Limb (tissue), 2 donors: ENCODE results near the gene ZNF557.
"Not testable (repeated sequence)": the region's sequence is repeated elsewhere in the genome, so short reads cannot be mapped to it uniquely, and the experiment has no call there.

Source experiments
- DNase-seq, 2 donors: peaks; one replicate each; pipeline ENCODE4 v3.0.0-alpha.2; 2016; ENCODE audit errors: extremely low spot score in 2 of 2

ZNF557 gene

DNA sequence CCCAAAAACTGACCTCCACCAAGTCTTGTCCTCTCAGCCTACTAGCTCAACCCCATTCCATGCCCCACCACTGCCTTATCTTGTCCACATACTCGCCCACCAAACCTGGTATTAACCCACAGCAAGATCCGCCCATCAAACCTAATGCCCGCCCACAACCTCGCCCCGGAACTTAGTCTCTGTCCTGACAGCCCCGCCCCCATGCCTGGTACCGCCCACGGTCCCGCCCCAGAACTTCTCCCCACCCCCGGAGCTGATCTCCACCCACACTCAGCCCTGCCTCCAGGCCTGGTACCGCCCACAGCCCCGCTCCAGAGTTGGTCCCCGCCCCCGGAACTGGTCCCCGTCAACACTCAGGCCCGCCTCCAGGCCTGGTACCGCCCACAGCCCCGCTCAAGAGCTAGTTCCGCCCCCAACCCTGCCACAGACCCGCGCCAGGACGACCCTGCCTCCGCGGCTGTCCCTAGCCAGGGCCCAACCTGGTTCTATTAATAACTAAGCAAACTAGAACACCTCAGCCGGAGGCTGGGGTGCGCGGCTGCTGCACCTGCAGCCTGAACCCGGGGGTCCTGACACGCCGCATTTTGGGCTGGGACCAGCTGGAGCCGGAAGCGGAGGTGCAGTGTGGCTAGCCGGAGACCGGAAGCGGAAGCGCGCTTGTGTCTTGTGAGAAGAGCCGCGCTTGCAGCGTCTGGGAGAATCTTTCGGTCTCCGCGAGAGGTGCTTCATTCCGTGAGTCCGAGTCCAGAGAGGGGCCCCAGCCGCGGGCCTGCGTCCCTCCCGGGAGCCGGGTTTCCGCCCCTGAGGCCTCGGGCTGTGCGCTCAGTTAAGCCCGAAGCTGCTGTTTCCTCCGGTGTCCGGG lies at the start of gene ZNF557:
TSS of gene ZNF557 (plus strand) at position 662 of the 862 bp plus-strand sequence. CDS start 5,372 bp downstream, outside the sequence.
- peak; percentile 96 to 99 for DNase-seq

DNA sequence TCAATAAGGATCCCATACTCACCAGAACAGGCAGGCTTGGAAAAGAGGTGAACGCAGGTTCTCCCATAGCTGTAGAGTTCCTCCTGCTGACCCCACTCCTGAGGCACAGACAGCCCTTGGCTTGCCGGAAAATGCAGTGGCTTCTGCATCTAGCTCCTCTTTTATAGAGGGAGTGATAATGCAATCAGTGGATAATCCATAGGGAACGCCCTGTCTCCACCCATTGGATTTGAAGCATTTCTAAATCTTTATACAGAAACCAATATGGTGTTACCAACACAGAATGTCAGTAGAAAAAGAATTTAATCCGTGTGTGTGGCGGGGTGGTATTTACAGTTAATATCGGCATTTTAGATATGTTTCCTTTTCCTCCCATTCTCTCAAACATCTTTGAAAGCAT lies 48.2 kb upstream of the ZNF557 start, which contains the start of gene MBD3L2B:
TSS of gene MBD3L2B (minus strand) at position 101 of the 400 bp plus-strand sequence. CDS start at position 67, 34 bp downstream.
- DNase-seq, result not testable (repeated sequence)

DNA sequence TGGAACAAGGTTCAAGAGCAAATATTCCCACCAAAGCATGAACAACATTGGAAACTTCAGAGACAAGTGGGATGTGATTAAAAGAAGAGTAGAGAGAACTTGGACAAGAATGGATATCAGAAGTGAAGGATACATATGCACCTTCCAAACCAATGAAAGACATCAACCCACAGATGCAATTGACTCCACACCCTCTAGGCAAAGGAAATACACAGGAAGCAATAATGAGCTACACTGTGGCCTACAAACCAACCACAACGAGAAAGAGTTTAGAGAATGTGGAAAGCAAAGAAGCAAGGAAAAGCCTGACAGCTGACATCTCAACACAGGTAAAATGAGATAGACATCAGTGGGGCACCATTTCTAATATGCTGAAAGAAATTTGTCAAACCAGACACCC lies 40.7 kb upstream of the ZNF557 start:
- not testable (repeated sequence) for DNase-seq

DNA sequence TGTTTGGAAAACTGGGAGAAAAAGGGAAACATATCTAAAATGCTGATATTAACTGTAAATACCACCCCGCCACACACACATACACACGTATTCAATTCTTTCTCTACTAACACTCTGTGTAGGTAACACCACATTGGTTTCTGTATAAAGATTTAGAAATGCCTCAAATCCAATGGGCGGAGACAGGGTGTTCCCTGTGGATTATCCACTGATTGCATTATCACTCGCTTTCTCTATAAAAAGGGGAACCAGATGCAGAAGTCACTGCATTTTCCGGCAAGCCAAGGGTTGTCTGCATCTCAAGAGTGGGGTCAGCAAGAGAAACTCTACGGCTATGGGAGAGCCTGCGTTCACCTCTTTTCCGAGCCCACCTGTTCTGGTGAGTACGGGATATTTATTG lies 39.2 kb upstream of the ZNF557 start, which contains the start of gene MBD3L5:
TSS of gene MBD3L5 (plus strand) at position 301 of the 400 bp plus-strand sequence. CDS start at position 335, 34 bp downstream.
- not testable (repeated sequence) for DNase-seq

DNA sequence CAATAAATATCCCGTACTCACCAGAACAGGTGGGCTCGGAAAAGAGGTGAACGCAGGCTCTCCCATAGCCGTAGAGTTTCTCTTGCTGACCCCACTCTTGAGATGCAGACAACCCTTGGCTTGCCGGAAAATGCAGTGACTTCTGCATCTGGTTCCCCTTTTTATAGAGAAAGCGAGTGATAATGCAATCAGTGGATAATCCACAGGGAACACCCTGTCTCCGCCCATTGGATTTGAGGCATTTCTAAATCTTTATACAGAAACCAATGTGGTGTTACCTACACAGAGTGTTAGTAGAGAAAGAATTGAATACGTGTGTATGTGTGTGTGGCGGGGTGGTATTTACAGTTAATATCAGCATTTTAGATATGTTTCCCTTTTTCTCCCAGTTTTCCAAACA lies 29.4 kb upstream of the ZNF557 start, which contains the start of gene MBD3L4:
TSS of gene MBD3L4 (minus strand) at position 101 of the 400 bp plus-strand sequence. CDS start at position 66, 35 bp downstream.
- not testable (repeated sequence) for DNase-seq

DNA sequence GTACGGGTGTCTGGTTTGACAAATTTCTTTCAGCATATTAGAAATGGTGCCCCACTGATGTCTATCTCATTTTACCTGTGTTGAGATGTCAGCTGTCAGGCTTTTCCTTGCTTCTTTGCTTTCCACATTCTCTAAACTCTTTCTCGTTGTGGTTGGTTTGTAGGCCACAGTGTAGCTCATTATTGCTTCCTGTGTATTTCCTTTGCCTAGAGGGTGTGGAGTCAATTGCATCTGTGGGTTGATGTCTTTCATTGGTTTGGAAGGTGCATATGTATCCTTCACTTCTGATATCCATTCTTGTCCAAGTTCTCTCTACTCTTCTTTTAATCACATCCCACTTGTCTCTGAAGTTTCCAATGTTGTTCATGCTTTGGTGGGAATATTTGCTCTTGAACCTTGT lies 27.9 kb upstream of the ZNF557 start:
- DNase-seq, result not testable (repeated sequence)

DNA sequence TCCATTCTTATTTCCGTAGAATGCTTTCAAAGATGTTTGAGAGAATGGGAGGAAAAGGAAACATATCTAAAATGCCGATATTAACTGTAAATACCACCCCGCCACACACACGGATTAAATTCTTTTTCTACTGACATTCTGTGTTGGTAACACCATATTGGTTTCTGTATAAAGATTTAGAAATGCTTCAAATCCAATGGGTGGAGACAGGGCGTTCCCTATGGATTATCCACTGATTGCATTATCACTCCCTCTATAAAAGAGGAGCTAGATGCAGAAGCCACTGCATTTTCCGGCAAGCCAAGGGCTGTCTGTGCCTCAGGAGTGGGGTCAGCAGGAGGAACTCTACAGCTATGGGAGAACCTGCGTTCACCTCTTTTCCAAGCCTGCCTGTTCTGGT lies 20.5 kb upstream of the ZNF557 start, which contains the start of gene MBD3L2:
TSS of gene MBD3L2 (plus strand) at position 301 of the 400 bp plus-strand sequence. CDS start at position 354, 53 bp downstream.
- not testable (repeated sequence) for DNase-seq

DNA sequence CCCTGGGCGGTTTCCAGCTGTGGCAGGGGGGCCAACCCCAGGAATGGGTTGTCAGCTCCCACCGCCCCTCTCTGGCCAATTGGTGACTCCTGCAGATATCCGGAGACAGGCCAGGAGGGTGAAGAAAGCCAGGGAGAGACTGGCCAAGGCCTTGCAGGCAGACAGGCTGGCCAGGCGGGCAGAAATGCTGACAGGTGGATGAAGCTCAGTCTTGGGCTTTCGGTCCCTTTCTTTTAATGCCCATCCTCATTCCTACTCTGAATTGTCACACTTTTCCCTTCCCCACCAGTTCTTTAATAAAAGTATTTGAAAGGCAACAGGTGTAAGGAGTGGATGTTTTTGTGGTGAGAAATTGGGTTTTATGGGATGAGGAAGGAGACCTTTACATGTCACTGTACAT lies 18.1 kb upstream of the ZNF557 start:
- not testable (repeated sequence) for DNase-seq

DNA sequence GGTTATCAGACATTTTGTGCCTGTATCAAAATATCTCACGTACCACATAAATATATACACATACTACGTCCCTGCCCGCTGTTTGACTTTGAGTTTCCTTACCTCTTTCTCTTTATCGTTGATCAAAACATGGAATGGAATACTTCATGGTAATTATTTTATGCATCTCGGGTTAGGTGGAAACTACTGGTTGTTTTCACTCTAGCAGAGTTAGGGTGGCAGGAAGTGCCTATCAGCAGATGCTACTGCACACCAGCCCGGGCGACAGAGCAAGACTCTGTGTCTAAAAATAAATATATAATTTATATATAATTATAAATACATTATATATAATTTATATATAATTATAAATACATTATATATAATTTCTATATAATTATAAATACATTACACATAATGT lies 16.6 kb upstream of the ZNF557 start:
- DNase-seq, result not testable (repeated sequence)

DNA sequence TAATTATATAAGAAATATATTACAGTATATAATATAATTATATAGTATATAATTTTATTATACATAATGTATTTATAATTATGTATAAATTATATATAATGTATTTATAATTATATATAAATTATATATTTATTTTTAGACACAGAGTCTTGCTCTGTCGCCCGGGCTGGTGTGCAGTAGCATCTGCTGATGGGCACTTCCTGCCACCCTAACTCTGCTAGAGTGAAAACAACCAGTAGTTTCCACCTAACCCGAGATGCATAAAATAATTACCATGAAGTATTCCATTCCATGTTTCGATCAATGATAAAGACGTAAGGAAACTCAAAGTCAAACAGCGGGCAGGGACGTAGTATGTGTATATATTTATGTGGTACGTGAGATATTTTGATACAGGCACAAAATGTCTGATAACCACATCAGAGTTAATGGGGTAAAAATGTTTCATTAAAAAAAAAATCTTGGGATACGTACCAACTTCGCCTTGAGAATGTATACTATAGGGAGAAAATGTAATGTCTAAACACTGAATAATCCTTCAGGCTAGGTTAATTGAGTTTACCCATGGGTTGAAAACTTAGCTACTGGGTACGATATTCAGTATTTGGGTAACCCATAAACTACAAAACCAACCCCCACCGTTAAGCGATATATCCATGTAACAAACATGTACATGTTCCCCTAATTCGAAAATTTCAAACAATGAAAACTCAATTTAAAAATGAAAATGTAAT lies 14.7 kb upstream of the ZNF557 start:
- not testable (repeated sequence) for DNase-seq

DNA sequence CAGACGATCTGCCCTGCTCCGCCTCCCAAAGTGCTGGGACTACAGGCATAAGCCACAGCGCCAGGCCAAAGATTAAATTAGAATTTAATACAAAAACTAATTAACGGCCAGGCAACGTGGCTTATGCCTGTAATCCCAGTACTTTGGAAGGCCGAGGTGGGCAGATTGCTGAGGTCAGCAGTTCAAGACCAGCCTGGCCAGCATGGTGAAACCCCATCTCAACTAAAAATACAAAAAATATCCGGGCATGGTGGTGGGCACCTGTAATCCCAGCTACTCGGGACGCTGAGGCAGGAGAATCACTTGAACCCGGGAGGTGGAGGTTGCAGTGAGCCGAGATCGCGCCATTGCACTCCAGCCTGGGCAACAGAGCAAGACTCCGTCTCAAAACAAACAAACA lies 13.8 kb upstream of the ZNF557 start:
- not testable (repeated sequence) for DNase-seq

DNA sequence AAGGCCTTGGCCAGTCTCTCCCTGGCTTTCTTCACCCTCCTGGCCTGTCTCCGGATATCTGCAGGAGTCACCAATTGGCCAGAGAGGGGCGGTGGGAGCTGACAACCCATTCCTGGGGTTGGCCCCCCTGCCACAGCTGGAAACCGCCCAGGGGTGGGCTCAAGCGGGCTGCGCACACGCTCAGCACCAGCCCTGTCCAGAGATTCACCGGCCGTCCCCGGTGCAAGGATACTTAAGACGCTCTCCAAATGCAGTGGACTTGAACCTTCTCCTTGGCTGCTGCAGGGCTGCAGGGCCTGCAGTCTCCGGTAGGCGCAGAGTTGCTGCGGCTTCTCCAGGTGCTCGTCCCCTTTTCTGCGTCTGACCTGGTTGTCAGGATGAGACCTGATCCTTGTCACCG lies 13.1 kb upstream of the ZNF557 start:
- not testable (repeated sequence) for DNase-seq

DNA sequence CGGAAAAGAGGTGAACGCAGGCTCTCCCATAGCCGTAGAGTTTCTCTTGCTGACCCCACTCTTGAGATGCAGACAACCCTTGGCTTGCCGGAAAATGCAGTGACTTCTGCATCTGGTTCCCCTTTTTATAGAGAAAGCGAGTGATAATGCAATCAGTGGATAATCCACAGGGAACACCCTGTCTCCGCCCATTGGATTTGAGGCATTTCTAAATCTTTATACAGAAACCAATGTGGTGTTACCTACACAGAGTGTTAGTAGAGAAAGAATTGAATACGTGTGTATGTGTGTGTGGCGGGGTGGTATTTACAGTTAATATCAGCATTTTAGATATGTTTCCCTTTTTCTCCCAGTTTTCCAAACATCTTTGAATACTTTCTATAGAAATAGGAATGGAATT lies 10.9 kb upstream of the ZNF557 start, which contains the start of gene MBD3L3:
TSS of gene MBD3L3 (minus strand) at position 101 of the 400 bp plus-strand sequence. CDS start at position 30, 71 bp downstream.
- DNase-seq, result not testable (repeated sequence)

DNA sequence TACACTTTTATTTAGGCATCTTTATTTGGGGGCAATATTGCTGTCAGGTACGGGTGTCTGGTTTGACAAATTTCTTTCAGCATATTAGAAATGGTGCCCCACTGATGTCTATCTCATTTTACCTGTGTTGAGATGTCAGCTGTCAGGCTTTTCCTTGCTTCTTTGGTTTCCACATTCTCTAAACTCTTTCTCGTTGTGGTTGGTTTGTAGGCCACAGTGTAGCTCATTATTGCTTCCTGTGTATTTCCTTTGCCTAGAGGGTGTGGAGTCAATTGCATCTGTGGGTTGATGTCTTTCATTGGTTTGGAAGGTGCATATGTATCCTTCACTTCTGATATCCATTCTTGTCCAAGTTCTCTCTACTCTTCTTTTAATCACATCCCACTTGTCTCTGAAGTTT lies 9.5 kb upstream of the ZNF557 start:
- DNase-seq, result not testable (repeated sequence)

DNA sequence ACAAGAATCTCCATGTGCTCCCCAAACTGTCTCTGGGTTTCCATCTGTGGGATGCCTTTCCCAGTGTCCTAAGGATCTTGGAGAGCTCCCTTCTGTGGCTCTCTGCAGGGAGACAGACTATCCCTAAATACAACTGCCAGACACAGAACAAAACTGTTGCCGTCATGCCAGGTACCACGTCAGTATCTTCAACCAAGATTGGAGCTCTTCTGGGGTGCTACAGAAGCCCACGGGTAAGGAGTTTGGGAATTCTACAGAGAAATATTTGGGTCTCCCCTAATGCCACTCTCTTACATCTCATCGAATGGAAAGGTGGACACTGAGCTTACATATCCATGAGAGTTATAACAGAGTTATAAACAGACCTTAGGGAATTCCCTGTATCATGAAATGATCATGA lies 6.2 kb upstream of the ZNF557 start:
- no peak for DNase-seq

DNA sequence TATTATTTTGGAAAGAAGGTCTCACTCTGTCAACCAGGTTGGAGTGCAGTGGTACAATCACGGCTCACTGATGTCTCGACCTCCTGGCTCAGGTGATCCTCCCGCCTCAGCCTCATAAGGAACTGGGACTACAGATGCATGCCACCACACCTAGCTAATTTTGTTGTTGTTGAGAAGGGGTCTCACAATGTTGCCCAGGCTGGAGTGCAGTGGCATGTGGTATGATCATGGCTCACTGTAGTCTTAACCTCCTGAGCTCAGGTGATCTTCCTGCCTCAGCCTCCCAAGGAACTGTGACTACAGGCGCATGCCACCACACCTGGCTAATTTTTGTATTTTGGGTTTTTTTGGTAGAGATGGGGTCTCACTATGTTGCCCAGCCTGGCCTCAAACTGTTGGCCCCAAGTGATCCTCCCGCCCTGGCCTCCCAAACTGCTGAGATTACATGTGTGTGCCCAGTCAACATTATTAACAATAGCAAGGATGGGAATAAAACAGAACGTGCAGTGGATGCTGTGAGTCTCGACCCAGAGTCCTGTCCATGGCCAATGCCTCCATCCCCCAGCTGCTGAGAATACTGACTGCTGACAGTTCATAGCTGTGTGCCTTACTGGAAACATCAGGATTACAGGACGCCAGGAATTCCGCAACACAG lies 5.6 kb upstream of the ZNF557 start:
- DNase-seq, result no peak

DNA sequence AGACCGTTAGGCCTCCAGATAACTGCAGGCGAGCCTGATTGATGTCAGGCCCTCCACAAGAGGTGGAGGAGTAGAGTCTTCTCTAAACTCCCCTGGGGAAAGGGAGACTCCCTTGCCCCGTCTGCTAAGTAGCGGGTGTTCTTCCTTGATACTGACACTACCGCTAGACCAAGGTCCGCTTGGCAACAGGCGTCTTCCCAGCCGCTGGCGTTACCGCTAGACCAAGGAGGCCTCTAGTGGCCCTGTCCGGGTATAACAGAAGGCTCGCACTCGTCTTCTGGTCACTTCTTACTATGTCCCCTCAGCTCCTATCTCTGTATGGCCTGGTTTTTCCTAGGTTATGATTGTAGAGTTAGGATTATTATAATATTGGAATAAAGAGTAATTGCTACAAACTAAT lies 2.4 kb upstream of the ZNF557 start:
- DNase-seq, result not testable (repeated sequence)

DNA sequence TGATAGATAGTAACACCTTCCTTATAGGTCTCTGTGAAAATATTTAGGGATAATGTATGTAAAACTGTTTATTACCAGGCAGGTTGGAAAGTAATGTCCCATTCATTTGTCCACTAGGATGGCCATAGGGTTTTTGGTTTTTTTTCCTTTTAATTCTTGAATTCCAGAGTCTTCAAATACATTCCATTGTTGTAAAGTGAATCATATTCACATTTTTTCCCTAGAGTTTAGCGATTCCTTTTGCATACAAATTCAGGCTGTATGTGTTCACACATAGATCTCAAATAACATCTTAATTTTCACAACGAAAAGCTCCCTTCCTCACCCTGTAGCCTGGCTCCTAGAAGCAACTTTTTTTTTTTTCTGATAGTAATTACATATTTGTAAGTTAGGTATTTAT lies 1.8 kb upstream of the ZNF557 start:
- DNase-seq, result no peak

DNA sequence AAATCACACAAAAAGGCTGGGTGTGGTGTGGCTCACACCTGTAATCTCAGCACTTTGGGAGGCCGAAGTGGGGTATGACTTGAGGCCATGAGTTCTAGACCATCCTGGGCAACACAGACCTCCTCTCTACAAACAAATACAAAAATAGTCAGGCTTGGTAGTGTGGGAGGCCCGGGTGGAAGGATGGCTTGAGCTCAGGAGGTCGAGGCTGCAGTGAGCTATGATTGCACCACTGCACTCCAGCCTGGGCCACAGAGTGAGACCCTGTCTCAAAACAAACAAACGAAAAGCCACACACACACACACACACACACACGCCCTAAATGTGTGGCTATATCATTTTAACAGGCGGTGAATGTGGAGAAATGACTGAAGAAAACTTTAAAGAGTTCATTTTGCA lies 904 bp upstream of the ZNF557 start:
- DNase-seq, result no peak

DNA sequence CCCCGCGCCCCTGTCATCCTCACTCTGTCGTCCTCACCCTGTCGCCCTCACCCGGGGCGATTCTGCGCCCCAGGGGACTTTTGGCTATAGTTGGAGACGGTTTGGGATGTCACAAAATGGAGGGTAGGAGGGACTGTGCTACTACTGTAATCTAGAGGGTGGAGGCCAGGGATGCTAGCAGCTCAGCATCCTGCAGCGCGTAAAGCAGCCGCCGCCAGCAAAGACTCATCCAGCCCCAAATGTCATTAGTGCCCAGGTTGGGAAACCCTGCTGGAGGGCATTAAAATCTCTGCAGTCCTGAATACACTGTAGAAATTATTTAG lies 362 bp downstream of the ZNF557 start:
- DNase-seq, result no peak

DNA sequence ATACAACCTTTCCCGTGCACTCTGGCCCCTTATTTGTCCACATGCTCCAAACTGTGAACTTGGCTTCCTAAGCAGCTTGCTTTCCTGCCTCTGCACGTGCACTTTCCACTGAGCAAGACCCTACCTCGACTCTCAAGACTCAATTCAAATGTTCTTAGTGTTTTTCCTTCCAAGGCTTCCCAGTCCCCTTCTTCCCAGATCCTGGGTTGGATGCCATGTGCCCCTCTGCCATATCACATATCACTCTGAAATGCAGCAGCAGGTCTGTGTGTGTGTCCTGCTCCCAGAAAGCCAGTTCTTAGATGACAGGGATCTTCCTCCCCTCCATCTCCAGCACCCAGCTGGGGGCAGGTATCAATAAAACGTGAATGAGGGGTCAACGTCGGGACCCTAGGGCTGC lies 3.0 kb downstream of the ZNF557 start:
- DNase-seq, result no peak
